ENCODE results near the gene ITPRID1. TPM values are rescaled to one million over a fixed set of nuclear protein-coding genes. Genes with fewer than 3 reads are reported as not detected.

Gene ITPRID1
- total RNA-seq, 1 experiment from 2014 or later = not detected

DNA sequence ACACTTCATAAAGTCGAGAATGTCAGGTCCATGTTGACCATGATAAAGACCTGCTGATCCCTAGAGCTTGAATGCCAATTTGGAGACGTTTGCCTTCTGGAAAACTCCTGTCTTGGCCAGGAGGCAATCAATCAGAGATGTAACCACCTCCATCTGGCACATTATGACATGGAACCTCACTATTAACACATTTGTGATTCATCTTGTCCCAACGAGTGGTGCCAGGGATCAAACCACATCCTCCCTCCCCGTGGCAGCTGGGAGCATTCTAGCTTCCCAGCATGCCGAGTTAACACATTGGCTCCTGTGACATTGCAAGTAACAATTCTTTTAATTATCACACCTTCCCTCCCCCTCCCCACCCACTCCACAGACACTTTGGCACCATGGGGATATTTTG is 89.2 kb downstream of the ITPRID1 start:
- DNase-seq (ENCODE audit: low read depth, low spot score) = no peak
- H3K9ac ChIP-seq (ENCODE audit: low read length) = no peak overlapping the region
- ATAC-seq = no peak
- H3K4me2 ChIP-seq (ENCODE audit: low read length) = no peak overlapping the region
- H3K36me3 ChIP-seq (ENCODE audit: control insufficient read depth in 1 of 2, insufficient read depth in 2 of 2, low read length in 2 of 2) = no peaks in the 10 kb centered on the region
- TF ChIP-seq CBX3 (IDR thresholded peaks at IDR 0.05; ENCODE audit: low read depth) = no peak
- TF ChIP-seq EGR1 (IDR thresholded peaks at IDR 0.05; ENCODE audit: low read depth) = no peak
- TF ChIP-seq ELF1 (IDR thresholded peaks at IDR 0.05; ENCODE audit: borderline replicate concordance, low read depth) = no peak
- no peak for TF ChIP-seq SRF (IDR thresholded peaks at IDR 0.05; ENCODE audit: low read depth)
- no peak for TF ChIP-seq SP1 (IDR thresholded peaks at IDR 0.05; ENCODE audit: low read depth)
- TF ChIP-seq ATF3 (IDR thresholded peaks at IDR 0.05) = no peak
- no peak for TF ChIP-seq CEBPB (IDR thresholded peaks at IDR 0.05; ENCODE audit: low read depth)
- intact Hi-C loops (cut with micrococcal nuclease) = no loop called here
- RAD21 ChIA-PET (ENCODE audit: low non-redundant PET in 1 of 2, low total read pairs in 2 of 2, uncharacterized antibody in 2 of 2, unreplicated experiment in 2 of 2) = no interaction called here
- peaks cover 12% of the 10 kb centered on the region for H3K27me3 ChIP-seq (ENCODE audit: insufficient read depth, low read length)
- H3K4me3 ChIP-seq (replicated peaks in 1 of 2; ENCODE audit: low read depth in 1 of 2, low read length in 2 of 2) = no peak overlapping the region
- H3K79me2 ChIP-seq (ENCODE audit: insufficient read depth, low read length) = no peaks in the 10 kb centered on the region
- no peak overlapping the region for H2AFZ ChIP-seq (ENCODE audit: low read depth, low read length, poor library complexity, severe bottlenecking)
- H3K9me3 ChIP-seq (ENCODE audit: control insufficient read depth in 1 of 2, insufficient read depth in 1 of 2, low read depth in 1 of 2, low read length in 2 of 2) = no peaks in the 10 kb centered on the region
- POLR2A ChIA-PET = no interaction called here
- CTCF ChIA-PET = no interaction called here
- H3K4me1 ChIP-seq (ENCODE audit: control insufficient read depth in 1 of 2, insufficient read depth in 2 of 2, low read length in 2 of 2) = no peaks in the 10 kb centered on the region
- BruUV-seq (replicated peaks) = no TSS peak
- H4K20me1 ChIP-seq (ENCODE audit: insufficient read depth) = no peaks in the 10 kb centered on the region
- no peaks in the 10 kb centered on the region for H3K9me2 ChIP-seq (ENCODE audit: insufficient read depth)
- no peak overlapping the region for H3K27ac ChIP-seq (ENCODE audit: low read depth, low read length)

GRCh38 chr7:31613604-31614003 is 99.7 kb downstream of the ITPRID1 start:
- ATAC-seq (no peak), DNase-seq (ENCODE audit: low read depth, low spot score) (no peak)
- Histone ChIP-seq H3K9ac (ENCODE audit: low read length) (no peak overlapping the region), H3K27ac (ENCODE audit: low read depth, low read length) (no peak overlapping the region), H2AFZ (ENCODE audit: low read depth, low read length, poor library complexity, severe bottlenecking) (no peak overlapping the region), H3K4me3 (replicated peaks in 1 of 2; ENCODE audit: low read depth in 1 of 2, low read length in 2 of 2) (no peak overlapping the region), H3K4me2 (ENCODE audit: low read length) (no peak overlapping the region), H4K20me1 (ENCODE audit: insufficient read depth) (no peaks in the 10 kb centered on the region), H3K9me3 (ENCODE audit: control insufficient read depth in 1 of 2, insufficient read depth in 1 of 2, low read depth in 1 of 2, low read length in 2 of 2) (no peaks in the 10 kb centered on the region), H3K36me3 (ENCODE audit: control insufficient read depth in 1 of 2, insufficient read depth in 2 of 2, low read length in 2 of 2) (no peaks in the 10 kb centered on the region), H3K27me3 (ENCODE audit: insufficient read depth, low read length) (peaks cover 9% of the 10 kb centered on the region; the same call in 1 of the 2 replicates), H3K9me2 (ENCODE audit: insufficient read depth) (no peaks in the 10 kb centered on the region), H3K4me1 (ENCODE audit: control insufficient read depth in 1 of 2, insufficient read depth in 2 of 2, low read length in 2 of 2) (no peaks in the 10 kb centered on the region), H3K79me2 (ENCODE audit: insufficient read depth, low read length) (no peaks in the 10 kb centered on the region)
- ChIA-PET POLR2A (no interaction called here), RAD21 (ENCODE audit: low non-redundant PET in 1 of 2, low total read pairs in 2 of 2, uncharacterized antibody in 2 of 2, unreplicated experiment in 2 of 2) (no interaction called here), CTCF (no interaction called here)
- BruUV-seq (replicated peaks) = no TSS peak
- intact Hi-C loops (cut with micrococcal nuclease) = no loop called here
- TF ChIP-seq EGR1 (IDR thresholded peaks at IDR 0.05; ENCODE audit: low read depth) (no peak), JUND (IDR thresholded peaks at IDR 0.05) (no peak), ELF1 (IDR thresholded peaks at IDR 0.05; ENCODE audit: borderline replicate concordance, low read depth) (no peak), ZNF274 (IDR thresholded peaks at IDR 0.05; ENCODE audit: low read depth, low read length) (no peak), POLR2A (IDR thresholded peaks at IDR 0.05; ENCODE audit: borderline replicate concordance, extremely low read depth, insufficient read depth, insufficient read length) (no peak), ZFX (IDR thresholded peaks at IDR 0.05) (no peak), TCF7L2 (IDR thresholded peaks at IDR 0.05; ENCODE audit: borderline replicate concordance, extremely low read depth, insufficient read depth, insufficient read length) (no peak), RAD21 (IDR thresholded peaks at IDR 0.05; ENCODE audit: low read depth) (no peak), FOSL1 (IDR thresholded peaks at IDR 0.05; ENCODE audit: low read depth) (no peak), POLR2AphosphoS5 (IDR thresholded peaks at IDR 0.05; ENCODE audit: low read depth, low read length) (no peak)

All from HCT116 (cell line).